Nephron progenitor cell (in vitro differentiated cells): ENCODE results near the gene CYP2E1.

ENCODE experiments used
- DNase-seq: peaks from one replicate; pipeline ENCODE4 v3.0.0; 2021
- H3K27ac Mint-ChIP-seq: 2 replicates; pipeline ENCODE4 v1.8.0; 2021; ENCODE audit warnings: mild to moderate bottlenecking, moderate library complexity, mixed read lengths
- H3K27me3 Mint-ChIP-seq: 2 replicates; pipeline ENCODE4 v1.8.0; 2021; ENCODE audit warnings: mild to moderate bottlenecking, low read depth, mixed read lengths; ENCODE audit not compliant: poor library complexity
- H3K36me3 Mint-ChIP-seq: 2 replicates; pipeline ENCODE4 v1.8.0; 2021; ENCODE audit warnings: low read depth, mixed read lengths
- H3K4me1 Mint-ChIP-seq: 2 replicates; pipeline ENCODE4 v1.8.0; 2021; ENCODE audit warnings: mixed read lengths
- H3K4me3 Mint-ChIP-seq: 2 replicates; pipeline ENCODE4 v1.8.0; 2021; ENCODE audit warnings: mild to moderate bottlenecking, moderate library complexity, mixed read lengths
- H3K9me3 Mint-ChIP-seq: 2 replicates; pipeline ENCODE4 v1.8.0; 2021; ENCODE audit warnings: mild to moderate bottlenecking, moderate library complexity, mixed read lengths
- TF ChIP-seq, protein P1 (sequence below): fragments of 200-600 bp; sonication (generic); IDR thresholded peaks from 2 replicates; pipeline ENCODE4 v1.5.0; 2021; ENCODE audit warnings: antibody characterized with exemption

Gene CYP2E1

GRCh38 chr10:133526957-133527588, at the start of gene CYP2E1:
Gene CYP2E1 (plus strand): TSS chr10:133527363. CDS start chr10:133527396, 33 bp downstream.
- Mint-ChIP-seq H3K9me3 (peaks cover 84% of the 10 kb centered on the region), H3K27ac (no peak within 1 kb of the TSS), H3K4me1 (no peaks in the 10 kb centered on the region), H3K4me3 (no peak within 1 kb of the TSS), H3K27me3 (no peaks in the 10 kb centered on the region), H3K36me3 (no peaks in the 10 kb centered on the region)
- DNase-seq = no peak
- TF ChIP-seq, protein P1, sequence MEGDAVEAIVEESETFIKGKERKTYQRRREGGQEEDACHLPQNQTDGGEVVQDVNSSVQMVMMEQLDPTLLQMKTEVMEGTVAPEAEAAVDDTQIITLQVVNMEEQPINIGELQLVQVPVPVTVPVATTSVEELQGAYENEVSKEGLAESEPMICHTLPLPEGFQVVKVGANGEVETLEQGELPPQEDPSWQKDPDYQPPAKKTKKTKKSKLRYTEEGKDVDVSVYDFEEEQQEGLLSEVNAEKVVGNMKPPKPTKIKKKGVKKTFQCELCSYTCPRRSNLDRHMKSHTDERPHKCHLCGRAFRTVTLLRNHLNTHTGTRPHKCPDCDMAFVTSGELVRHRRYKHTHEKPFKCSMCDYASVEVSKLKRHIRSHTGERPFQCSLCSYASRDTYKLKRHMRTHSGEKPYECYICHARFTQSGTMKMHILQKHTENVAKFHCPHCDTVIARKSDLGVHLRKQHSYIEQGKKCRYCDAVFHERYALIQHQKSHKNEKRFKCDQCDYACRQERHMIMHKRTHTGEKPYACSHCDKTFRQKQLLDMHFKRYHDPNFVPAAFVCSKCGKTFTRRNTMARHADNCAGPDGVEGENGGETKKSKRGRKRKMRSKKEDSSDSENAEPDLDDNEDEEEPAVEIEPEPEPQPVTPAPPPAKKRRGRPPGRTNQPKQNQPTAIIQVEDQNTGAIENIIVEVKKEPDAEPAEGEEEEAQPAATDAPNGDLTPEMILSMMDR = no peak

- Mint-ChIP-seq H3K4me1 (no peaks in the 10 kb centered on the region), H3K4me3 (no peak overlapping the region), H3K9me3 (peaks cover 58% of the 10 kb centered on the region), H3K27me3 (peaks cover 9% of the 10 kb centered on the region), H3K36me3 (peaks cover 4% of the 10 kb centered on the region), H3K27ac (no peak overlapping the region)
- TF ChIP-seq, protein P1 = no peak
- no peak for DNase-seq
These were observed 46.0 kb upstream of the CYP2E1 start for GRCh38 chr10:133481086-133481643.

GRCh38 chr10:133481657-133482056, 45.5 kb upstream of the CYP2E1 start:
- H3K9me3 Mint-ChIP-seq = peaks cover 58% of the 10 kb centered on the region
- peaks cover 12% of the 10 kb centered on the region for H3K27me3 Mint-ChIP-seq
- H3K27ac Mint-ChIP-seq = no peak overlapping the region
- DNase-seq = no peak
- no peaks in the 10 kb centered on the region for H3K4me1 Mint-ChIP-seq
- H3K4me3 Mint-ChIP-seq = no peak overlapping the region
- TF ChIP-seq, protein P1 = no peak
- peaks cover 4% of the 10 kb centered on the region for H3K36me3 Mint-ChIP-seq

DNA sequence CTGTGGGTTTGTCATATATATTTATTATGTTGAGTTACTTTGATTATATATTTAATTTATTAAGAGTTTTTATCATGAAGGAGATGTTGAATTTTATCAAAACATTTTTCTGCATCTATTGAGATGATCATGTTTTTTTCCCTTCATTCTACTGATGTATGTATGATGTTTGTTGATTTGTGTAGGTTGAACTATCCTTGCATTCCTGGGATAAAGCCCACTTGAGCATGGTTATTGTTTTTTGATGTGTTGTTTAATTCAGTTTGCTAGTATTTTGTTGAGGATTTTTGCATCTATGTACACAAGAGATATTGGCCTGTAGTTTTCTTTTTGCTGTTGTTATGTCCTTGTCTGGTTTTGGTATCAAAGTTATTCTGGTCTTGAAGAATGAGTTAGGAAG, 42.3 kb upstream of the CYP2E1 start:
- no peak overlapping the region for H3K27ac Mint-ChIP-seq
- peaks cover 80% of the 10 kb centered on the region for H3K9me3 Mint-ChIP-seq
- TF ChIP-seq, protein P1 = no peak
- no peak overlapping the region for H3K4me3 Mint-ChIP-seq
- no peaks in the 10 kb centered on the region for H3K4me1 Mint-ChIP-seq
- H3K36me3 Mint-ChIP-seq = peaks cover 4% of the 10 kb centered on the region
- DNase-seq = no peak
- H3K27me3 Mint-ChIP-seq = peaks cover 20% of the 10 kb centered on the region

DNA sequence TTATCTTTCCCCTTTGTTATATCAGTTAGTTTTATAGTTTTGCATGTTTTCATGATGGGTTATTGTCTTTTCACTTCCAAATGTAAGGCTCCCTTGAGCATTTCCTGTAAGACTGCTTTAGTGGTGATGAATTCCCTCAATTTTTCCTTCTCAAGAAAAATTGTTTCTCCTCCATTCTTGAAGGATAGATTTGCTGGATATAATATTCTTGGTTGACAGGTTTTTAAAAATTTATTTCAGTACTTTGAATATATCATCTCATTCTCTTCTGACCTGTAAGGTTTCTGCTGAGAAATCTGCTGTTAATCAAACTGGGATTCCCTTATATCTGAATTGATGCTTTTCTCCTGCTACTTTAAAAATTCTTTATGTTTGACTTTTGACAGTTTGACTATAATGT, 40.1 kb upstream of the CYP2E1 start:
- DNase-seq = no peak
- H3K9me3 Mint-ChIP-seq = peaks cover 80% of the 10 kb centered on the region
- no peak overlapping the region for H3K27ac Mint-ChIP-seq
- no peaks in the 10 kb centered on the region for H3K4me1 Mint-ChIP-seq
- H3K4me3 Mint-ChIP-seq = no peak overlapping the region
- H3K27me3 Mint-ChIP-seq = peaks cover 17% of the 10 kb centered on the region
- H3K36me3 Mint-ChIP-seq = peaks cover 4% of the 10 kb centered on the region
- TF ChIP-seq, protein P1 = no peak

DNA sequence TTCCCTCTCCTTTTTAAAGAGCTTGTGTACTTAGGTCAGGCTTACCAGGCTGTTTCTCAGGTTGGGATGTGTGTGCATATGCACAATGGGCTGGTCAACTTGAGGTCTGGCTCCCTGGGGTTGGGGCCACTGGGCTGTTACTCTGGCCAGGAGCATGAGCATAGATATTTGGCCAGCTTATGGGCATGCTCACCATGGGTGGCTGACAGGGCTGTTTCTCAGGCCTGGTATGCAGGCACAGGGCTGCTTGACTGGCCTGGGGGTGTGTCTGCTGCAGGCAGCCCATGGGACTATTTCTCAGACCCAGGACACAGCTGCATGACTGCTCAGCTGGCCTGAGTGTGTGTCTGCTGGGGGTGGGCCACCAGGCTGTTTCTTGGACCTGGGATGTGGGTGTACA, 38.8 kb upstream of the CYP2E1 start:
- Mint-ChIP-seq H3K4me1 (no peaks in the 10 kb centered on the region), H3K4me3 (no peak overlapping the region), H3K27me3 (peaks cover 17% of the 10 kb centered on the region), H3K36me3 (no peaks in the 10 kb centered on the region), H3K27ac (no peak overlapping the region), H3K9me3 (peaks cover 77% of the 10 kb centered on the region)
- TF ChIP-seq, protein P1 = no peak
- no peak for DNase-seq
